Neural progenitor cell (in vitro differentiated cells): ENCODE data around the gene IQSEC2. TPM values are rescaled to one million over a fixed set of nuclear protein-coding genes. Genes with fewer than 3 reads are reported as not detected.

Experiments used
- DNase-seq: peaks from one replicate; pipeline ENCODE4 v3.0.0-alpha.2; 2016; ENCODE audit warnings: low spot score
- H2AFZ ChIP-seq: fragments of 200-600 bp; sonication (generic); replicated peaks from 2 replicates; pipeline ENCODE4 v1.6.1; 2016; ENCODE audit warnings: antibody characterized with exemption
- H3F3A ChIP-seq: fragments of 200-600 bp; sonication (generic); 2 replicates; pipeline ENCODE4 v1.6.1; 2016; ENCODE audit warnings: antibody characterized with exemption, low read depth
- H3K27ac ChIP-seq: fragments of 200-600 bp; sonication (generic); 2 replicates; pipeline ENCODE4 v1.5.1; 2016; ENCODE audit warnings: mild to moderate bottlenecking
- H3K27me3 ChIP-seq: fragments of 200-600 bp; sonication (generic); 2 replicates; pipeline ENCODE4 v1.6.1; 2016; ENCODE audit warnings: mild to moderate bottlenecking, moderate library complexity
- H3K36me3 ChIP-seq: fragments of 200-600 bp; sonication (generic); 2 replicates; pipeline ENCODE4 v1.5.1; 2016
- H3K4me1 ChIP-seq: fragments of 200-600 bp; sonication (generic); 2 replicates; pipeline ENCODE4 v1.6.1; 2016; ENCODE audit warnings: mixed run types
- H3K4me2 ChIP-seq: fragments of 200-600 bp; sonication (generic); 2 replicates; pipeline ENCODE4 v1.6.1; 2016
- H3K4me3 ChIP-seq: fragments of 200-600 bp; sonication (generic); 2 replicates; pipeline ENCODE4 v1.5.1; 2016
- H3K79me2 ChIP-seq: fragments of 200-600 bp; sonication (generic); 2 replicates; pipeline ENCODE4 v1.6.1; 2016; ENCODE audit warnings: low read depth
- H3K9ac ChIP-seq: fragments of 200-600 bp; sonication (generic); 2 replicates; pipeline ENCODE4 v1.6.1; 2016
- H3K9me3 ChIP-seq: fragments of 200-600 bp; sonication (generic); 2 replicates; pipeline ENCODE4 v1.5.1; 2016; ENCODE audit warnings: low read depth
- H4K20me1 ChIP-seq: fragments of 200-600 bp; sonication (generic); 2 replicates; pipeline ENCODE4 v1.6.1; 2016; ENCODE audit warnings: low read depth
- H3K27ac Mint-ChIP-seq: 3 replicates; pipeline ENCODE4 v1.8.0; 2021; ENCODE audit warnings: mixed read lengths
- H3K27me3 Mint-ChIP-seq: 2 replicates; pipeline ENCODE4 v1.8.0; 2022; ENCODE audit warnings: low read depth, mild to moderate bottlenecking, inconsistent platforms, moderate library complexity, mixed read lengths; ENCODE audit not compliant: insufficient read depth
- H3K36me3 Mint-ChIP-seq: 3 replicates; pipeline ENCODE4 v1.8.0; 2021; ENCODE audit warnings: mixed read lengths
- H3K4me1 Mint-ChIP-seq: 3 replicates; pipeline ENCODE4 v1.8.0; 2021; ENCODE audit warnings: mixed read lengths
- H3K4me3 Mint-ChIP-seq: 3 replicates; pipeline ENCODE4 v1.8.0; 2021; ENCODE audit warnings: mild to moderate bottlenecking, moderate library complexity, mixed read lengths
- H3K9me3 Mint-ChIP-seq: 3 replicates; pipeline ENCODE4 v1.8.0; 2020; ENCODE audit warnings: mixed read lengths
- CTCF ChIP-seq: fragments of 200-600 bp; sonication (generic); IDR thresholded peaks from 2 replicates; pipeline ENCODE4 v1.5.1; 2017; ENCODE audit warnings: antibody characterized with exemption, mild to moderate bottlenecking
- EZH2 ChIP-seq: fragments of 200-600 bp; sonication (generic); IDR thresholded peaks from 2 replicates; pipeline ENCODE4 v1.6.1; 2017; ENCODE audit warnings: antibody characterized with exemption, mild to moderate bottlenecking, moderate library complexity
- EZH2phosphoT487 ChIP-seq: fragments of 200-600 bp; sonication (generic); IDR thresholded peaks from 2 replicates; pipeline ENCODE4 v1.6.1; 2017; ENCODE audit warnings: antibody characterized with exemption
- total RNA-seq: library from RNA; depleted of rRNA; stranded (reverse); fragments of >200 nt; gene quantifications from 2 replicates; pipeline ENCODE4 v1.2.3, GENCODE V29; 2015; ENCODE audit warnings: low replicate concordance

IQSEC2 gene
- total RNA-seq, 1 donor from 2014 or later, result 3.5 TPM

- H3K79me2 ChIP-seq, result no peaks in the 10 kb centered on the region
- Mint-ChIP-seq H3K36me3 (no peaks in the 10 kb centered on the region), H3K27ac (no peak overlapping the region), H3K4me1 (no peaks in the 10 kb centered on the region), H3K4me3 (no peak overlapping the region), H3K27me3 (peaks cover 6% of the 10 kb centered on the region), H3K9me3 (no peaks in the 10 kb centered on the region)
- no peak overlapping the region for H3K9ac ChIP-seq
- no peaks in the 10 kb centered on the region for H4K20me1 ChIP-seq
- H3K4me2 ChIP-seq, result no peak overlapping the region
- no peaks in the 10 kb centered on the region for H3K36me3 ChIP-seq
- no peak overlapping the region for H2AFZ ChIP-seq
- H3K27me3 ChIP-seq, result no peaks in the 10 kb centered on the region
- no peaks in the 10 kb centered on the region for H3F3A ChIP-seq
- no peak overlapping the region for H3K4me3 ChIP-seq
- TF ChIP-seq CTCF (peak; percentile 8), EZH2phosphoT487 (no peak)
- H3K27ac ChIP-seq, result no peak overlapping the region
- H3K9me3 ChIP-seq, result no peaks in the 10 kb centered on the region
- no peaks in the 10 kb centered on the region for H3K4me1 ChIP-seq
- DNase-seq, result no peak
Measured at GRCh38 chrX:53239474-53239873, 41.9 kb downstream of the IQSEC2 start.

GRCh38 chrX:53237056-53237455 is 44.3 kb downstream of the IQSEC2 start:
- Mint-ChIP-seq H3K4me3 (no peak overlapping the region), H3K9me3 (no peaks in the 10 kb centered on the region)

GRCh38 chrX:53236025-53236679 is 45.2 kb downstream of the IQSEC2 start:
- Mint-ChIP-seq H3K4me1 (no peaks in the 10 kb centered on the region), H3K36me3 (no peaks in the 10 kb centered on the region), H3K27ac (no peak overlapping the region), H3K9me3 (no peaks in the 10 kb centered on the region), H3K27me3 (peaks cover 2% of the 10 kb centered on the region), H3K4me3 (no peak overlapping the region)
- Histone ChIP-seq H3K36me3 (no peaks in the 10 kb centered on the region), H3K27me3 (no peaks in the 10 kb centered on the region), H2AFZ (no peak overlapping the region), H3K79me2 (no peaks in the 10 kb centered on the region), H4K20me1 (no peaks in the 10 kb centered on the region), H3K4me1 (no peaks in the 10 kb centered on the region), H3K4me3 (no peak overlapping the region), H3K27ac (no peak overlapping the region), H3K4me2 (no peak overlapping the region), H3K9me3 (no peaks in the 10 kb centered on the region), H3K9ac (no peak overlapping the region), H3F3A (no peaks in the 10 kb centered on the region)
- no peak for DNase-seq
- TF ChIP-seq CTCF, result no peak

More at GRCh38 chrX:53237056-53237455, 44.3 kb downstream of the IQSEC2 start:
- H3K27me3 ChIP-seq, result no peaks in the 10 kb centered on the region
- TF ChIP-seq CTCF, result no peak
- no peak for TF ChIP-seq EZH2
- no peak for TF ChIP-seq EZH2phosphoT487
- no peak overlapping the region for H2AFZ ChIP-seq
- no peak for DNase-seq
- no peaks in the 10 kb centered on the region for H4K20me1 ChIP-seq
- no peaks in the 10 kb centered on the region for H3K9me3 ChIP-seq
- no peaks in the 10 kb centered on the region for H3K4me1 ChIP-seq
- Mint-ChIP-seq H3K36me3 (no peaks in the 10 kb centered on the region), H3K4me1 (no peaks in the 10 kb centered on the region), H3K27me3 (peaks cover 2% of the 10 kb centered on the region), H3K27ac (no peak overlapping the region)
- no peaks in the 10 kb centered on the region for H3K79me2 ChIP-seq
- no peak overlapping the region for H3K4me3 ChIP-seq
- H3F3A ChIP-seq, result no peaks in the 10 kb centered on the region
- no peak overlapping the region for H3K9ac ChIP-seq
- H3K4me2 ChIP-seq, result no peak overlapping the region
- H3K36me3 ChIP-seq, result no peaks in the 10 kb centered on the region
- H3K27ac ChIP-seq, result no peak overlapping the region
